NB4 (cell line): ENCODE results near the gene EXOC3L2.

Experiments used
- DNase-seq: peaks from one replicate; pipeline ENCODE4 v3.0.0; 2010; ENCODE audit warnings: low read depth
- H3K4me3 ChIP-seq: one replicate; pipeline ENCODE4 v1.5.1; 2011; ENCODE audit warnings: mild to moderate bottlenecking, low read depth, low read length, moderate library complexity
- CTCF ChIP-seq: IDR thresholded peaks from one replicate; pipeline ENCODE4 v1.5.1; 2012; ENCODE audit warnings: low read depth, low read length
- MAX ChIP-seq: IDR thresholded peaks from 2 replicates; pipeline ENCODE4 v1.6.1; 2011; ENCODE audit warnings: low read depth, low read length
- MYC ChIP-seq: IDR thresholded peaks from 2 replicates; pipeline ENCODE4 v1.6.1; 2011; ENCODE audit warnings: low read depth, low read length
- POLR2A ChIP-seq: IDR thresholded peaks from 2 replicates; pipeline ENCODE4 v1.6.1; 2011; ENCODE audit warnings: mild to moderate bottlenecking; ENCODE audit not compliant: insufficient read length; ENCODE audit errors: extremely low read depth

The EXOC3L2 gene

DNA sequence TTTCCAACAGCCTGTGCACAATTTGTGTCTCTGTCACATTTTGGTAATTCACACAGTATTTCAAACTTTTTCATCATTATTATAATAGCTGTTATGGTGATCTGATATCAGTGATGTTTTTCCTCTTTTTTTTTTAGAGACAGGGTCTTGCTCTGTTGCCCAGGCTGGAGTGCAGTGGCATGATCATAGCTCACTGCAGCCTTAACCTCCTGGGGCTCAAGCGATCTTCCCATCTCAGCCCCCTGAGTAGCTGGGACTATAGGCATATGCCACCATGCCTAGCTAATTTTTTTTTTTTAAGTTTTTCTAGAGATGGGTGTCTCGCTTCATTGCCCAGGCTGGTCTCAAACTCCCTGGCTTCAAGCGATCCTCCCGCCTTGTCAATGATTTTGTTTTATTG is 11.6 kb upstream of the EXOC3L2 start:
- DNase-seq: no peak
- TF ChIP-seq CTCF (no peak), MAX (no peak)
- no peak overlapping the region for H3K4me3 ChIP-seq

GRCh38 chr19:45255611-45256157 is 10.5 kb upstream of the EXOC3L2 start:
- no peak for TF ChIP-seq CTCF
- no peak for TF ChIP-seq MAX
- no peak for TF ChIP-seq MYC
- TF ChIP-seq POLR2A: no peak
- H3K4me3 ChIP-seq: no peak overlapping the region
- DNase-seq: no peak

- no peak for TF ChIP-seq MAX
- TF ChIP-seq POLR2A: no peak
- no peak for TF ChIP-seq CTCF
- TF ChIP-seq MYC: no peak
- DNase-seq: no peak
- no peak overlapping the region for H3K4me3 ChIP-seq
Measured at GRCh38 chr19:45254044-45254531, 8.9 kb upstream of the EXOC3L2 start.

GRCh38 chr19:45253396-45254027 is 8.3 kb upstream of the EXOC3L2 start:
- H3K4me3 ChIP-seq: no peak overlapping the region
- no peak for DNase-seq
- TF ChIP-seq CTCF (no peak), MAX (no peak), MYC (no peak), POLR2A (no peak)

DNA sequence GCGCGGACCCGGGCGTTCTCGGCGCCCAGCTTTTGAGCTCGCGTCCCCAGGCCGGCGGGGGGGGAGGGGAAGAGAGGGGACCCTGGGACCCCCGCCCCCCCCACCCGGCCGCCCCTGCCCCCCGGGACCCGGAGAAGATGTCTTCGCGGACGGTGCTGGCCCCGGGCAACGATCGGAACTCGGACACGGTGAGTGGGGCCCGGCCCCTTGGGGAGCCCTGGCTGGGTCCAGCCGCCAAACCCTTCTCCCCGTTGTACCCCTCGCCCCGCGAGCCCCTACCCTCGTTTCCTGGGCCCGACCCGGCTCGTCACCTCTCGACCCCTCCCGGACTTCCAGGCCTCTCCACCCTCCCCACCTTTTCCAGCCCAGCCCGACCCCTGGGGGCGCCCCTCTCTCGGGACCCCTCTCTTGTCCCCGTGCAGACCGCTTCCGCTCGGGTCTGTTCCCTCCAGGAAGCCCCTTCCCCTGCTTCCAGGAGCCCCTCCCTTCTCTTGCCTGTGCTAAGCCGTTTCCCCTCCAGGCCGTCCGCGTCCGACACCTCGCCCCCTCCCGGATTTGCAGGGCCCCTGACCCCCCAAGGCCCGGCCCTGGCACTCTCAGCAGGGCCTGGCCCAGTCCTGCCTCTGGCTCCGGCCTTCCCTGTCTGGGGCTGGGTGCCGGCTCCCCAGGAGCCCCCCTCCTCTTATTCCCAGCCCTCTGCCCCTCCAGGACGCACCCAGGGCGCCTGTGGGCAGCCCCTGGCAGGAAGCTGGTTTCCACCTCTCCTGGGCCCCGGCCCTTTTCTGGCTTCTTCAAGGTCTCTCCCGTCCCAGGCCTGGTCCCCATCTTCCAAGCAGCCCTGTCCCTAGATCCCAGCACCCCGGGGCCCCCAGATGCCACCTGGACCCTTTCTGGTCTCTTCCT is 6.5 kb upstream of the EXOC3L2 start:
- peak; percentile 27 for DNase-seq
- no peak for TF ChIP-seq CTCF
- TF ChIP-seq POLR2A: no peak
- no peak for TF ChIP-seq MAX
- no peak for TF ChIP-seq MYC
- H3K4me3 ChIP-seq: peak overlapping the region; percentile 51
